A549 (cell line): ENCODE results near the gene TSPAN15. TPM values are rescaled to one million over a fixed set of nuclear protein-coding genes. Genes with fewer than 3 reads are reported as not detected.
A peak's percentile ranks its signal among the peaks of the same experiment; 100 is the strongest.

Experiments
- ATAC-seq, 2 experiments: fragments of 200-7000 bp in 1 of 2; fragments of >200 bp in 1 of 2; cut with Nextera tagmentation in 1 of 2; cut with Tn5 transposase in 1 of 2; 3 replicates each; pipeline versions ENCODE4 v1.8.0 to v1.9.1; 2018 to 2020; ENCODE audit warnings: mild to moderate bottlenecking in 1 of 2, moderate library complexity in 1 of 2
- CTCF ChIA-PET: fragments of 300-600 bp; sonication (Branson Sonifier 250); formaldehyde crosslinking; extraction: SDS; loops from one replicate; lab custom pipeline; 2021; ENCODE audit warnings: antibody characterized with exemption, inconsistent platforms; lab: Yijun Ruan, JAX
- POLR2A ChIA-PET: fragments of 350-600 bp; formaldehyde crosslinking; extraction: SDS; loops from one replicate; lab custom pipeline; 2021; ENCODE audit warnings: antibody characterized with exemption, inconsistent platforms; lab: Yijun Ruan, JAX
- DNase-seq, 2 experiments: peaks; one replicate each; pipeline versions ENCODE4 v3.0.0 to v3.0.0-alpha.2; 2011 to 2016; ENCODE audit warnings: low read depth in 1 of 2, low spot score in 1 of 2
- FAIRE-seq: peaks from 2 replicates; lab custom pipeline; 2011; peaks lifted over from hg19 to GRCh38; lab: Jason Lieb, UNC
- H3K27ac ChIP-seq, 2 experiments: fragments of >200 bp; sonication (Bioruptor Twin); formaldehyde crosslinking; 3 replicates each; pipeline ENCODE4 v1.5.1; 2016 to 2017
- H3K4me1 ChIP-seq: fragments of >200 bp; sonication (Bioruptor Twin); formaldehyde crosslinking; 3 replicates; pipeline ENCODE4 v1.6.1; 2016
- H3K4me2 ChIP-seq: fragments of >200 bp; sonication (Bioruptor Twin); formaldehyde crosslinking; 3 replicates; pipeline ENCODE4 v1.6.1; 2016
- H3K4me3 ChIP-seq: fragments of >200 bp; sonication (Bioruptor Twin); formaldehyde crosslinking; 3 replicates; pipeline ENCODE4 v1.5.1; 2016
- H3K9me3 ChIP-seq: fragments of >200 bp; sonication (Bioruptor Twin); formaldehyde crosslinking; 3 replicates; pipeline ENCODE4 v1.6.1; 2016
- ATOH8 ChIP-seq: fragments of 250-450 bp; sonication (Bioruptor Pico); IDR thresholded peaks from 2 replicates; pipeline ENCODE4 v1.5.0; 2020; ENCODE audit warnings: low read depth, mild to moderate bottlenecking, moderate library complexity
- BCL3 ChIP-seq: fragments of >200 bp; sonication (Bioruptor Twin); formaldehyde crosslinking; IDR thresholded peaks from 3 replicates; pipeline ENCODE4 v1.6.1; 2016
- CBX2 ChIP-seq: fragments of 200-600 bp; sonication (generic); IDR thresholded peaks from 2 replicates; pipeline ENCODE4 v1.6.1; 2016; ENCODE audit warnings: low read depth, mild to moderate bottlenecking, borderline replicate concordance
- CBX8 ChIP-seq: fragments of 200-600 bp; sonication (generic); IDR thresholded peaks from 2 replicates; pipeline ENCODE4 v1.6.1; 2016
- EHF ChIP-seq: fragments of 250-450 bp; sonication (Bioruptor Pico); IDR thresholded peaks from 2 replicates; pipeline ENCODE4 v1.5.0; 2020; ENCODE audit warnings: mild to moderate bottlenecking
- EHMT2 ChIP-seq: fragments of 200-600 bp; sonication (generic); IDR thresholded peaks from 2 replicates; pipeline ENCODE4 v1.6.1; 2016; ENCODE audit warnings: antibody characterized with exemption, low read depth, mild to moderate bottlenecking, moderate library complexity
- FOXS1 ChIP-seq: fragments of 250-450 bp; sonication (Bioruptor Pico); IDR thresholded peaks from 2 replicates; pipeline ENCODE4 v1.5.0; 2020; ENCODE audit warnings: mild to moderate bottlenecking, moderate library complexity
- HOXB5 ChIP-seq: fragments of 250-450 bp; sonication (Bioruptor Pico); IDR thresholded peaks from 2 replicates; pipeline ENCODE4 v1.5.0; 2020; ENCODE audit warnings: mild to moderate bottlenecking, moderate library complexity
- JUNB ChIP-seq: fragments of >200 bp; sonication (Bioruptor Twin); formaldehyde crosslinking; IDR thresholded peaks from 2 replicates; pipeline ENCODE4 v1.6.1; 2016
- MYC ChIP-seq: IDR thresholded peaks from 2 replicates; pipeline ENCODE4 v1.6.1; 2012; ENCODE audit warnings: mild to moderate bottlenecking, inconsistent platforms, low read length, improper control_type of control experiment, borderline replicate concordance
- NFE2L2 ChIP-seq: fragments of 150-350 bp; conservative IDR thresholded peaks from 2 replicates; pipeline ENCODE4 v1.6.1; 2014; ENCODE audit warnings: low read length
- PBX3 ChIP-seq: IDR thresholded peaks from 2 replicates; pipeline ENCODE4 v1.6.1; 2012
- PHF8 ChIP-seq: fragments of 200-600 bp; sonication (generic); IDR thresholded peaks from 2 replicates; pipeline ENCODE4 v1.6.1; 2016; ENCODE audit warnings: low read depth, mild to moderate bottlenecking, antibody characterized with exemption, moderate library complexity, borderline replicate concordance
- REST ChIP-seq: fragments of 200-600 bp; sonication (generic); IDR thresholded peaks from 2 replicates; pipeline ENCODE4 v1.6.1; 2016; ENCODE audit warnings: antibody characterized with exemption, mild to moderate bottlenecking, moderate library complexity
- RFX5 ChIP-seq: fragments of 450-650 bp; IDR thresholded peaks from 2 replicates; pipeline ENCODE4 v1.7.1; 2014; ENCODE audit warnings: antibody characterized with exemption, mild to moderate bottlenecking, moderate library complexity
- SMC3 ChIP-seq: fragments of >200 bp; sonication (Bioruptor Twin); formaldehyde crosslinking; IDR thresholded peaks from 3 replicates; pipeline ENCODE4 v1.6.1; 2018; ENCODE audit warnings: inconsistent platforms
- USF2 ChIP-seq: fragments of 450-650 bp; IDR thresholded peaks from 2 replicates; pipeline ENCODE4 v1.6.1; 2014; ENCODE audit warnings: antibody characterized with exemption
- ZFP36 ChIP-seq: fragments of 450-650 bp; IDR thresholded peaks from 2 replicates; pipeline ENCODE4 v1.6.1; 2014; ENCODE audit warnings: borderline replicate concordance; ENCODE audit not compliant: partially characterized antibody
- ZSCAN20 ChIP-seq: fragments of 250-450 bp; sonication (Bioruptor Pico); IDR thresholded peaks from 2 replicates; pipeline ENCODE4 v1.8.0; 2022; ENCODE audit warnings: mild to moderate bottlenecking, moderate library complexity
- WGBS: methylation state at CpG from one replicate; pipeline ENCODE4 v1.1.6; 2017; ENCODE audit errors: missing lambda C conversion rate; 5-methylcytosine and 5-hydroxymethylcytosine counted together
- polyA plus RNA-seq, 4 experiments: library from polyadenylated mRNA; depleted of rRNA in 3 of 4; stranded (reverse); fragments of >200 nt; fragmentation: RNase III in 1 of 4; extraction: RNeasy Plus Mini Kit Qiagen cat#74134 plus additional on column Dnase treatment in 1 of 4; gene quantifications; 2 replicates in 3 of 4; 3 replicates in 1 of 4; pipeline ENCODE4 v1.2.3, GENCODE V29; 2011 to 2017

TSPAN15 gene
- polyA plus RNA-seq, 2 of the 4 experiments (the other 2 are of a cell fraction): 49.3 to 89.6 TPM

- WGBS: 82% methylated on average over 9 of the region's 10 CpGs
- Histone ChIP-seq H3K4me2 (no peak overlapping the region), H3K27ac (peak overlapping the region in 1 of 2 experiments; percentile 21; a peak in 1 of 6 replicates), H3K9me3 (no peaks in the 10 kb centered on the region), H3K4me3 (no peak overlapping the region), H3K4me1 (peaks cover 8% of the 10 kb centered on the region)
- CTCF ChIA-PET: interaction anchor here (1.2 to 3.9 kb wide), 6 partner anchors 9 to 91 kb away, joined by 3 to 24 read pairs (median 7); no protein-coding TSS in a partner anchor
- ATAC-seq (no peak), DNase-seq (no peak)
- POLR2A ChIA-PET: interaction anchor here (0.9 kb wide), 1 partner anchor 9 kb away, joined by 4 read pairs; no protein-coding TSS in a partner anchor
- no peak for TF ChIP-seq ZFP36
- TF ChIP-seq, all 56 proteins: peak for 0
- no peak for FAIRE-seq
These were observed 47.6 kb downstream of the TSPAN15 start for GRCh38 chr10:69498711-69499471.

GRCh38 chr10:69499726-69500689, 48.7 kb downstream of the TSPAN15 start:
- H3K27ac ChIP-seq: no peak overlapping the region
- DNase-seq (no peak), ATAC-seq (no peak), FAIRE-seq (no peak)
- no peaks in the 10 kb centered on the region for H3K9me3 ChIP-seq
- peaks cover 8% of the 10 kb centered on the region for H3K4me1 ChIP-seq
- no peak for TF ChIP-seq MYC
- TF ChIP-seq SMC3: no peak
- TF ChIP-seq CBX2: no peak
- TF ChIP-seq PBX3: no peak
- TF ChIP-seq RFX5: no peak
- TF ChIP-seq NFE2L2: no peak
- TF ChIP-seq ATOH8: no peak
- no peak for TF ChIP-seq FOXS1 (CRISPR knock-in tag)
- TF ChIP-seq BCL3: no peak
- TF ChIP-seq PHF8: no peak
- ChIA-PET CTCF (interaction anchor here (1.1 to 3.9 kb wide), 5 partner anchors 8 to 92 kb away, joined by 3 to 24 read pairs (median 6); no protein-coding TSS in a partner anchor), POLR2A (no interaction called here)
- H3K4me3 ChIP-seq: no peak overlapping the region
- 84% methylated on average over 9 of the region's 9 CpGs for WGBS
- no peak overlapping the region for H3K4me2 ChIP-seq

GRCh38 chr10:69500864-69501468, 49.7 kb downstream of the TSPAN15 start:
- H3K9me3 ChIP-seq: no peaks in the 10 kb centered on the region
- no peak overlapping the region for H3K27ac ChIP-seq
- CTCF ChIA-PET: interaction anchor here (1.1 to 2.6 kb wide), 6 partner anchors 14 to 74 kb away, joined by 3 to 15 read pairs (median 4); partner anchors contain the start of gene TSPAN15
- POLR2A ChIA-PET: no interaction called here
- WGBS: 86% methylated on average over 12 of the region's 12 CpGs
- ATAC-seq (no peak), DNase-seq (no peak), FAIRE-seq (no peak)
- no peak overlapping the region for H3K4me3 ChIP-seq
- peaks cover 8% of the 10 kb centered on the region for H3K4me1 ChIP-seq
- H3K4me2 ChIP-seq: no peak overlapping the region
- TF ChIP-seq JUNB (no peak), CBX2 (no peak), EHF (CRISPR knock-in tag) (no peak), BCL3 (no peak), HOXB5 (CRISPR knock-in tag) (no peak), ZSCAN20 (no peak), USF2 (no peak), CBX8 (no peak), REST (no peak), EHMT2 (no peak)
